ENCODE measurements around the gene PNMA6E. TPM values are rescaled to one million over a fixed set of nuclear protein-coding genes. Genes with fewer than 3 reads are reported as not detected.

Gene PNMA6E
- total and polyA plus RNA-seq, 12 donors = 0.07 to 0.27 (median 0.16) TPM; not detected in 5

GRCh38 chrX:153440556-153441135, 39.5 kb upstream of the PNMA6E start:
- intact Hi-C loops (cut with DNase I) = no loop called here
- Histone ChIP-seq H3K27ac (no peak overlapping the region), H3K4me1 (replicated peaks in 1 of 2) (no peaks in the 10 kb centered on the region), H3K27me3 (peaks cover 4% of the 10 kb centered on the region), H3K4me3 (no peak overlapping the region), H3K9me3 (replicated peaks in 1 of 3) (no peaks in the 10 kb centered on the region), H3K36me3 (replicated peaks in 1 of 2) (no peaks in the 10 kb centered on the region)
- WGBS, 4 donors = 77 to 85% (median 82%) methylated on average over 4 to 13 of the region's 13 CpGs
- TF ChIP-seq POLR2A (IDR thresholded peaks at IDR 0.05) (no peak), CTCF (IDR thresholded peaks at IDR 0.05) (no peak)
- DNase-seq = no peak

GRCh38 chrX:153439977-153440376, 38.8 kb upstream of the PNMA6E start:
- H3K4me3 ChIP-seq = no peak overlapping the region
- no peaks in the 10 kb centered on the region for H3K9me3 ChIP-seq (replicated peaks in 1 of 3)
- no peaks in the 10 kb centered on the region for H3K36me3 ChIP-seq (replicated peaks in 1 of 2)
- no peaks in the 10 kb centered on the region for H3K4me1 ChIP-seq (replicated peaks in 1 of 2)
- TF ChIP-seq CTCF (IDR thresholded peaks at IDR 0.05) (no peak), POLR2A (IDR thresholded peaks at IDR 0.05) (no peak)
- DNase-seq = no peak
- WGBS, 4 donors = 83 to 94% (median 91%) methylated on average over 4 of the region's 4 CpGs
- H3K27me3 ChIP-seq = peaks cover 4% of the 10 kb centered on the region
- intact Hi-C loops (cut with DNase I) = no loop called here
- no peak overlapping the region for H3K27ac ChIP-seq

- Histone ChIP-seq H3K4me1 (replicated peaks in 1 of 2) (no peaks in the 10 kb centered on the region), H3K27ac (no peak overlapping the region), H3K27me3 (peaks cover 4% of the 10 kb centered on the region), H3K36me3 (replicated peaks in 1 of 2) (no peaks in the 10 kb centered on the region), H3K4me3 (no peak overlapping the region), H3K9me3 (replicated peaks in 1 of 3) (no peaks in the 10 kb centered on the region)
- intact Hi-C loops (cut with DNase I) = no loop called here
- peak in 3 of 6 experiments; percentile 19 to 34 (median 32) for TF ChIP-seq CTCF (IDR thresholded peaks at IDR 0.05)
- no peak for TF ChIP-seq POLR2A (IDR thresholded peaks at IDR 0.05)
- WGBS, 4 donors = 14 to 65% (median 43%) methylated on average over 5 to 8 of the region's 8 CpGs
- peak in 3 of 7 donors; percentile 36 to 55 (median 49) for DNase-seq
These were observed 37.4 kb upstream of the PNMA6E start for GRCh38 chrX:153438532-153438931.

GRCh38 chrX:153435845-153436244, 34.7 kb upstream of the PNMA6E start:
- no peaks in the 10 kb centered on the region for H3K27me3 ChIP-seq
- WGBS, 4 donors = 56 to 67% (median 62%) methylated on average over 3 of the region's 3 CpGs
- no peak overlapping the region for H3K27ac ChIP-seq
- H3K4me1 ChIP-seq (replicated peaks in 1 of 2) = no peaks in the 10 kb centered on the region
- DNase-seq = no peak
- no peak for TF ChIP-seq CTCF (IDR thresholded peaks at IDR 0.05)
- TF ChIP-seq POLR2A (IDR thresholded peaks at IDR 0.05) = no peak
- H3K4me3 ChIP-seq = no peak overlapping the region
- peaks cover 0 to 1% (median 0%) of the 10 kb centered on the region in 3 donors for H3K9me3 ChIP-seq (replicated peaks in 1 of 3)
- no peaks in the 10 kb centered on the region for H3K36me3 ChIP-seq (replicated peaks in 1 of 2)
- intact Hi-C loops (cut with DNase I) = no loop called here

All from adrenal gland (tissue), 12 donors.